GM19467 (cell line): Measurements from ENCODE around the gene TPPP3.

ENCODE experiments used
- ATAC-seq: cut with Tn5 transposase; IDR thresholded peaks from one replicate; pipeline ENCODE4 v1.9.1; 2021; ENCODE audit warnings: mild to moderate bottlenecking, moderate library complexity; ENCODE audit not compliant: unreplicated experiment

Gene TPPP3

GRCh38 chr16:67406111-67406971, 13.0 kb upstream of the TPPP3 start:
- no peak for ATAC-seq

GRCh38 chr16:67405336-67405735, 12.0 kb upstream of the TPPP3 start:
- ATAC-seq: no peak

- ATAC-seq: no peak
Measured at GRCh38 chr16:67404740-67405226, 11.5 kb upstream of the TPPP3 start.

- ATAC-seq: no peak
Measured at GRCh38 chr16:67403976-67404555, 10.8 kb upstream of the TPPP3 start.

GRCh38 chr16:67400901-67401300, 7.6 kb upstream of the TPPP3 start:
- no peak for ATAC-seq

- no peak for ATAC-seq
Measured at GRCh38 chr16:67399749-67400704, 6.7 kb upstream of the TPPP3 start.

- no peak for ATAC-seq
Measured at GRCh38 chr16:67399218-67399733, 6.0 kb upstream of the TPPP3 start.

GRCh38 chr16:67398546-67399217, 5.4 kb upstream of the TPPP3 start:
- no peak for ATAC-seq

- ATAC-seq: no peak
Measured at GRCh38 chr16:67397812-67398545, 4.7 kb upstream of the TPPP3 start.

- ATAC-seq: no peak
Measured at GRCh38 chr16:67397036-67397801, 3.9 kb upstream of the TPPP3 start.

GRCh38 chr16:67396159-67397035, 3.1 kb upstream of the TPPP3 start:
- ATAC-seq: no peak

- ATAC-seq: no peak
Measured at GRCh38 chr16:67395458-67396158, 2.3 kb upstream of the TPPP3 start.

- ATAC-seq: no peak
Measured at GRCh38 chr16:67395105-67395457, 1.8 kb upstream of the TPPP3 start.

GRCh38 chr16:67394155-67395104, 1.1 kb upstream of the TPPP3 start:
- no peak for ATAC-seq

- ATAC-seq: no peak
Measured at GRCh38 chr16:67393788-67394154, 473 bp upstream of the TPPP3 start.

GRCh38 chr16:67392301-67393059, 818 bp downstream of the TPPP3 start:
- ATAC-seq: no peak
